Fibroblast of mammary gland (primary cell): ENCODE results near the gene DSCAM.

ENCODE experiments used
- DNase-seq: peaks from one replicate; pipeline ENCODE4 v3.0.0-alpha.2; 2010; ENCODE audit warnings: low read depth
- H3K4me3 ChIP-seq: 2 replicates; pipeline ENCODE4 v1.5.1; 2011; ENCODE audit warnings: low read depth, mild to moderate bottlenecking, low read length, moderate library complexity; ENCODE audit not compliant: control insufficient read depth
- TF ChIP-seq, protein P1 (sequence below): conservative IDR thresholded peaks from 2 replicates; pipeline ENCODE4 v1.5.1; 2011; ENCODE audit warnings: low read depth, low read length, inconsistent platforms; ENCODE audit not compliant: control insufficient read depth, insufficient read depth

The DSCAM gene

DNA sequence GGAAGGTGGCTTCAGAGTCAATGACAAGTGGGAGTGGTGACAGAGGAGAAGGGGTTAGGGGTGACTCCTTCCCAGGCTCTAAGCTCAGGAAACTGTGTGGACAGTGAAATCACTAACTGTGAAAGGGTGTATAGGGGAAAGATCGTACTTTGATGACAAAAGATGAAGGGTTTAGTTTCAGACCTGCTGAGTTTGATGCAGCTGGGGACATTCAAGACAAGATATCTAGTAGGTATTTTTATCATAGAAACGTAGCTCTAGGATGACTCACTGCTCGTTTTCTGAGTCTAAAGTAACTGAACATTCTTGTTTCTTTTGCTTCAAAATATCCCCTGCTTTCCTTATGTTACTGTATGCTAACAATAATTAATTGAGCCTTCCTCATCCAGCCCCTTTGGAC, 830.7 kb downstream of the DSCAM start:
- DNase-seq: no peak
- TF ChIP-seq, protein P1, sequence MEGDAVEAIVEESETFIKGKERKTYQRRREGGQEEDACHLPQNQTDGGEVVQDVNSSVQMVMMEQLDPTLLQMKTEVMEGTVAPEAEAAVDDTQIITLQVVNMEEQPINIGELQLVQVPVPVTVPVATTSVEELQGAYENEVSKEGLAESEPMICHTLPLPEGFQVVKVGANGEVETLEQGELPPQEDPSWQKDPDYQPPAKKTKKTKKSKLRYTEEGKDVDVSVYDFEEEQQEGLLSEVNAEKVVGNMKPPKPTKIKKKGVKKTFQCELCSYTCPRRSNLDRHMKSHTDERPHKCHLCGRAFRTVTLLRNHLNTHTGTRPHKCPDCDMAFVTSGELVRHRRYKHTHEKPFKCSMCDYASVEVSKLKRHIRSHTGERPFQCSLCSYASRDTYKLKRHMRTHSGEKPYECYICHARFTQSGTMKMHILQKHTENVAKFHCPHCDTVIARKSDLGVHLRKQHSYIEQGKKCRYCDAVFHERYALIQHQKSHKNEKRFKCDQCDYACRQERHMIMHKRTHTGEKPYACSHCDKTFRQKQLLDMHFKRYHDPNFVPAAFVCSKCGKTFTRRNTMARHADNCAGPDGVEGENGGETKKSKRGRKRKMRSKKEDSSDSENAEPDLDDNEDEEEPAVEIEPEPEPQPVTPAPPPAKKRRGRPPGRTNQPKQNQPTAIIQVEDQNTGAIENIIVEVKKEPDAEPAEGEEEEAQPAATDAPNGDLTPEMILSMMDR: no peak
- no peak overlapping the region for H3K4me3 ChIP-seq

DNA sequence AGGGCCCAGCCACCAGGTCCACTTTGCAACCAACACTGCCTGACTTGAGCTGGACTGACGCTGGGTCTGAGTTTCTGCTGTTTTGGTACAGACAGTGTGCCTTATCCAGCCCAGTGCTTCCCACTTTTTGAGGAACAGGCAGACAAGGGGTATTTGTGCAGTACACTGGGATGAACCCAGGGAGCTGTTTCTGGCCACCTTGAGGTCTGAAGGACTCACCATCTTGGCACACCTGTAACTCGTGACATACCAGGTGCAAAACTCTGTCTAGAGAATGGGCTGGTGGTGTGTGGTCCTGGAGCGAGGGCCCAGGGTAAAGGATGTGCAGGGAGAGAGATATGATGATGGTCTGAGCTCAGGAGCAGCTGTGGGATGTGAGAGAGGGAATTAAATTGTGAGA, 831.1 kb downstream of the DSCAM start:
- DNase-seq: no peak
- H3K4me3 ChIP-seq: no peak overlapping the region
- TF ChIP-seq, protein P1: no peak

DNA sequence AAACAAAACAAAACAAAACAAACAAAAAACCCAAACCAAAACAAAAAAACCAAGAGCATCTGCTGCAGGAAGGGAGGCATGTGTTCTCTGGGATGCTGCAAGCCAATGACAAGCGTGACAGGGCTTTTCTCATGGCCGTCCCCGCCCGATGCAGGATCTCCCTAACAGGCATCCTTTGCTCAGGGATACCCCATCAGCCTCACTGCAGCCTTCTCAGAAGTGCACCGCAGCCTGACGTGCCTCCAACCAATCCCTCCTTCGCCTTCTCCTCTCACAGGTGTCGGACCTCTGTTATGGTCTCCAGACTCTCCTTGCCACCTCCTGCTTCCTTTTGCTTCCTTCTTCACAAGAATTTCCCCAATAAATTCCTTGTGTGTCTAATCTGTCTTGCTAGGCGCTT, 832.6 kb downstream of the DSCAM start:
- TF ChIP-seq, protein P1: no peak
- no peak for DNase-seq

DNA sequence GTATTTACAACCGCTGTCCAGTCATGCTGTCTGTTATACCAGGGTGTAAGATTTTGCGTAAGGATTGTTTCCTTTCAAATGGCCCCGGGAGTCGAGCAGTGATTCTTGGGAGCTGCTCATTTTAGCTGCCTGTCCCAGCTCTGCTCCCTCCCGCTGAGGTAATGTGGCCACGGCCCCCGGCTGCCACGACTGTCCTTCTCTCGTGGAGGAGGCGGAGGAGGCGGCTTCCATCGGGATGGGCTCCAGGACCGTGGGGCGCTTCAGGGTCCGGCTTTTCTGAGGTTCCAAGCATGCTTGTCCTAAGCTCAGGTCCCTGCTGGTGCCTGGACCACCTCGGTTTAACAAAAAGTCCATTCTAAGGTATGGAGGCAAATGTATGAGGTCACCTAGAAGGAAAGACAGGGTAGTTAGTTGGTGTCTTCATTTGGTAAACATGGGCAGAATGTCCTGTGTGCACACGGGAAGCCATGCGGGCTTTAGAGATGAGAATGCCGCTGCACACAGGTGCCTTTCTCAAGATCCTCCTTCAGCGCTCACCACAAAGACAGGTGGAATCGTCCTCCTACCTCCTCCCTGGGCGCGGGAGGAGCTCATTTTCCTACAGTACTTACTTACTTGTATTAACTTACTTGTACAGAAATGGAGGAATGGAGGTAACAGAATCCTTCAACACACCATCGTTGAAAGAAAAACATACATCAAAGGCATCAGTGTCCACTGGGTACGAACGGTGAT, 833.8 kb downstream of the DSCAM start:
- DNase-seq: no peak
- TF ChIP-seq, protein P1: no peak
- no peak overlapping the region for H3K4me3 ChIP-seq

More for the DNA sequence above, 832.6 kb downstream of the DSCAM start:
- H3K4me3 ChIP-seq: no peak overlapping the region

DNA sequence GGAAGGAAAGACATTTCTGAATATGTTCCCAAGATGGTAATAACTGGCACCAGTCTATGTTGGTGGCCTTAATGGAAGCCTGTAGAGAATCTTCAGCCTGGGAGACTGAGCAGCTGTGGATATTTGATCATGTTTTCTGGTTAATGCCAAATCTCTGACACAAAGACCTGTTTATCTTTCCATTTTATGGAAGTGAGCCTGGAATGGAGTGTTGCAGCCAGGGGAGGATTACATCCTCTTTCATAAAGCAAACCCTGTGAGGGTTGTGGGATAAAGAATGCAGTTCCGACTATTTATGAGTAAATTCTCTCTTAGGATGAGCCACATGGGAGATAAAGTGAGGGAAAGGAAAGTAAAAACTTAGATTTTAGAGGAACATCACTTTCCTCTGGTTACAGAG, 835.6 kb downstream of the DSCAM start:
- DNase-seq: no peak
- no peak overlapping the region for H3K4me3 ChIP-seq
- TF ChIP-seq, protein P1: no peak

DNA sequence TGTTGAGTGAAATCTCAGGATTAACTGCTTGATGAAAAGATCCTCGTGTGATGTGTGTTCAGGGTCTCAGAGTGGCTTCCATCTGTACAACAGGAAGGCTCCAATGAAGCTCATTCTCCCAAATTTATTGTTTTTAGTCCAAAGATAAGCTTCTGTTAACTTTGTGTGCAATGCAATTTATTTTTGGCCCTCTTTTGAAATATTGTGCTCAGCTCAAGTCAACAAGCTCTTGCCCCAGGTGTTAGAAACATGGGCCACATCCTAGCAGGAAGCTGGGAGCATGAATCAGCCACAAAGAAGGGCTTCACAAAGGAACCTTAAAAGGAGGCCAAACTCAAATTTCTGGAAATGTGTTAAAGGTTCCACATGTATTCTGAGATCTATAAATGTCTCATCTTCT, 844.0 kb downstream of the DSCAM start:
- DNase-seq: no peak
- no peak overlapping the region for H3K4me3 ChIP-seq
- TF ChIP-seq, protein P1: no peak
